Erythroblast (primary cell): ENCODE results near the gene KCNH6.

Source experiments
- DNase-seq, 2 experiments: peaks; one replicate each; lab custom pipeline; 2025; lab: John Stamatoyannopoulos, UW
- GATA1 ChIP-seq: IDR thresholded peaks from 2 replicates; pipeline ENCODE4 v1.6.1; 2011; ENCODE audit warnings: low read depth, mild to moderate bottlenecking, control low read depth, low read length, moderate library complexity
- POLR2A ChIP-seq: IDR thresholded peaks from 2 replicates; pipeline ENCODE4 v1.6.1; 2011; ENCODE audit warnings: mild to moderate bottlenecking, low read length

Gene KCNH6

DNA sequence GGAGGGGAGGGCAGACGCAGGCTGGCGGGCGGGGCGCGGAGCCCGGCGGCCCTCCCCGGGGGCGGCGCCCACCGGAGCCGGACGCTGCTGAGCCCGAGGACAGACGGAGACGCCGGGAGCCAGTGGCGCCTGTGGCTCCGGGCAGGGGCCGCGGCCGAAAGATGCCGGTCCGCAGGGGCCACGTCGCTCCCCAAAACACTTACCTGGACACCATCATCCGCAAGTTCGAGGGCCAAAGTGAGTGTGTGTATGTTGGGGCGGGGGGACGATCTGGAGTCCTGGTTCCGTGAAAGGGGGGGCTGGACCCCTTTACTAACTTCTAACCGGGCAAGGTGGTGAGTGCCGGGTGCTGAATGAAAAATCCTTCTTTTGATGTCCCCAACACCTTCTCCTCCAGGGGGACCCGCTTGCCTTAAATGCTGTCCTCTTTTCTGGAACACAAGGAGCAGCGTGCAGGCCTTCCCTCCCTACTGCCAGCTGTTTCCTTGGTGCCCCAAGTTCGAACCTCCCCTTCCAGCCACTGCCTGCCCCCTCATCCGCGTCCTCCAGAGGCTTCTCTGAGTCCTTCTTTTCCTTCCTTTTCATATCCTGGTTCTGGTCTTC, at the start of gene KCNH6:
Gene KCNH6, plus strand, starts transcription at position 106 of the 603 bp plus-strand sequence. Its CDS starts 56 bp downstream, at position 162.
- no peak for DNase-seq
- TF ChIP-seq POLR2A (no peak), GATA1 (no peak)

GRCh38 chr17:63474174-63474573, 49.0 kb upstream of the KCNH6 start:
- TF ChIP-seq POLR2A (no peak), GATA1 (no peak)
- DNase-seq: no peak

- no peak for TF ChIP-seq GATA1
- TF ChIP-seq POLR2A: no peak
- DNase-seq: no peak
These were observed 48.3 kb upstream of the KCNH6 start for GRCh38 chr17:63474586-63475460.

DNA sequence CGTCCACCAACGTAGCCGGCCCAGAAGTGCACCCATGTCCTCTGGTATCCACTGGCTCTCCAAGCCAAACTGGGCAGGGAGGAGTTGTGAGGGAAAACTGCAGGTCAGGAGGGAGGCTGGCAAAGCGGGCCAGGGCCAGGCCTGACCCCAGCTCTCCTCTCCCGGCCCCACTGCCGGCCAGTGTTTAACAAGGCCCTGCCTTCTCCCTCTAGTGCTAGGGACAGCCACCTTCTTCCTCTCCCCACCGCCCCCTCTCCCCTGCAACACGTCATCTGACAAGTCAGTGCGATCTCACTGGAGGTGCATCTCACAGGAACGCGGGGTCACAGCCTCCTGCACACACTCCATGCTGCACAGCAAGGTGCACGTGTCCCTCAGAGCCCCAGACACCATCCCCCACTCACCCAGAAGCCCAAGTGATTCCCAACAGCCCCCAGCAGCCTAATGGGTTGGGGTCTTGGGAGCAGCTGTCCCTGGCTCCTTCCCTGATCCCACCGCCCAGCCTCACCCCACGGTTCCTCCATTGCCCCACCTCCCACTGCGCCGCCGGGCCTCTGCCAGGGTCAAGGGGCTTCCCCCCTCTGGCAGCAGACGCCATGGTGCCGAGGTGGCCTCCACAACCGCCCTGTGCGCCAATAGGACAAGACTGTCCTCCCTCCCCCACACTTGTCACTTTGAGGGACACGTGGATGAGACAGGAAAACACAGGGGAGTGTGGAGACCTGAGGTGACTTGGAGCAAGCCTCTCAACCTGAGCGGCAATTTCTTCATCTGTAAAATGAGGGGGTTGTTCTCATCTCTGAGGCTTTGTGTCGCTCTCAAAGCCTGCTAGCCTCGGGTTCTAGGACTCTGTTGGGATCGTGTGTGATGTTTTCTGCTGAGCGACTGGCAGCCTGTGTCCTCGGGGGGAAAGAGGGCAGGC, 47.4 kb upstream of the KCNH6 start:
- TF ChIP-seq POLR2A: no peak
- no peak for TF ChIP-seq GATA1
- DNase-seq: no peak

GRCh38 chr17:63476459-63476853, 46.7 kb upstream of the KCNH6 start:
- no peak for TF ChIP-seq POLR2A
- no peak for TF ChIP-seq GATA1
- DNase-seq: no peak

DNA sequence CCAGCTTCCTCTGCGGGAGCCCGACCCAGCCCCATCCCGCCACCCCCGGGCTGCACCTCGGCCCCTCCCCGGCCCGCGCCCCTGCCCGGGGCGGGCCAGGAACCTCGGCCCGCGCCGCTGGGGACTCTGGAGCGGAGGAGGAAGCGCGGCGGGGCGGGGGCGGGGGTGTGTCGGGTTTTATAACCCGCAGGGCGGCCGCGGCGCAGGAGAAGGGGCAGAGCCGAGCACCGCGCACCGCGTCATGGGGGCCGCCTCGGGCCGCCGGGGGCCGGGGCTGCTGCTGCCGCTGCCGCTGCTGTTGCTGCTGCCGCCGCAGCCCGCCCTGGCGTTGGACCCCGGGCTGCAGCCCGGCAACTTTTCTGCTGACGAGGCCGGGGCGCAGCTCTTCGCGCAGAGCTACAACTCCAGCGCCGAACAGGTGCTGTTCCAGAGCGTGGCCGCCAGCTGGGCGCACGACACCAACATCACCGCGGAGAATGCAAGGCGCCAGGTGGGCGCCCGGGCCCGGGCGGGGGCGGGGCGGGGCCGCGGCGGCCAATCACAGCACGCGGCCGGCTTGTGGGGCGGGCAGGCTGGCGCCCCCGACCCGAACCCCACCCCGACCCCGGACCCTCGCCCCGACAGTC, 46.2 kb upstream of the KCNH6 start, which contains the start of gene ACE:
Gene ACE, plus strand, starts transcription at position 208 of the 626 bp plus-strand sequence. Its CDS starts 34 bp downstream, at position 242.
- TF ChIP-seq POLR2A: no peak
- DNase-seq: peak in 1 of 2 experiments; percentile 32

DNA sequence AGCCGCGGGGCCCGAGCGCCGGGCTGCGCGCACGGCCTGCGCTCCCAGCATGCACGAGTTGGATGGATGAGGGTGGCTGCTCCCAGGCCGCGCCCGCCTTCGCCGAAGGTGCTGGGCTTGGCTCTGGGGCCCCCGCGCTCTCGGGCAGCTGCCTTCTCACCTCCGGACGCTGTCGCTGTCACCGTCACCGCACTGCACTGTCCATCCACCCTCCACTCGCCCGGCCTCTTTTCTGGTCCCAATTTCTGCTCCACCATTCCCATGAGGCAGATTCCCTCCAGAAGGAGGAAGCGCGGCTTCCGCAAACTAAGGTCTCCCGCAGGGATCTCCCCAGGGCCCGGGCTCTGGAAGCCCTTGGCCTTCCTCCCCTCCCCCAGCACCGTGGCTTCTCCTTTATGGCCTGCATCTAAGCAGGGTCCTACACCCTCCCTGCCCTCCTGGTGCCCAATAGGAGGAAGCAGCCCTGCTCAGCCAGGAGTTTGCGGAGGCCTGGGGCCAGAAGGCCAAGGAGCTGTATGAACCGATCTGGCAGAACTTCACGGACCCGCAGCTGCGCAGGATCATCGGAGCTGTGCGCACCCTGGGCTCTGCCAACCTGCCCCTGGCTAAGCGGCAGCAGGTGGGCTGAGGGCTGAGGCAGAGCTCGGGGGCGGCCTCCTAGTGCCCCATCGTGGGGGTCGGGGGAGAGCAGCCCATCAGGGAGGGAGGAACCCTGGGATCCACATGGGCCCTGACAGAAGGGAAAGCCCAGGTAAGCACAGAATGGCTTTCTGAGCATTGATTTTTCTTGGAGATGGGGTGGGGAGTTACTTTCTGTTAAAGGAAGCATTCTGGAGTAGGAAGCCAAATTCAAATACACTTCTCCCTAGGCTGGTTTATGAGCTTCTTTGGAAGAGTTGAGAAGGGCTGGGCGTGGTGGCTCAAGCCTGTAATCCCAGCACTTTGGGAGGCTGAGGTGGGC, 45.4 kb upstream of the KCNH6 start:
- no peak for DNase-seq
- TF ChIP-seq POLR2A (no peak), GATA1 (no peak)

DNA sequence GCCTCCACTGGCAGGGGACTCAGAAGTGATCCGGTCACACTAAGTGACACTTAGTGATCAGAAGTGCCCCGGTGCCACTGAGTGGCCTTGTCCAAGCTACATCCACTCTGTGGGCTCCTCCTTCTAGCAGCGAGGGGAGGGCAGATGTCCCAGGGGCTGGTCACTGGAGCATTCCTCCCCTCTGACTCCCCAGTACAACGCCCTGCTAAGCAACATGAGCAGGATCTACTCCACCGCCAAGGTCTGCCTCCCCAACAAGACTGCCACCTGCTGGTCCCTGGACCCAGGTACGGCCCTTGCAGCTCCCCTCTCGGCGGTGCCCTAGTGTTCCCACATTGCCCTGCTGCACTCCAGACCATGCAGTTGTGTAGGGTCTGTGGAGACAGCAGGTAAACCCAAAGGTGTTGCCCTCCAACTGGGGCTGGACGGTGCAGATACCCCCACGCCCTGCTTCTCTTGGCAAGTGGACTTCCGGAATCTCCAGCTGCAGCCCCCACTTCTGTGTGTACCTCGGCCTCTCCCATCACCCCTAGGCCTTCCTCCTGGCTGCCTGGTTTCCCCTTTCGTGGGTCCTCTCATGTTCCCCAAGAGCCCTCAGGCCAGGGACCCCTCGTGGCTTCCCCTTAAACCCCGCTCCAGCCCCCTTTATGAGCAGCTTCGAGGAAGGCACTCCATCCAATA, 44.2 kb upstream of the KCNH6 start:
- DNase-seq: peak; percentile 80 to 86
- TF ChIP-seq POLR2A (no peak), GATA1 (no peak)

DNA sequence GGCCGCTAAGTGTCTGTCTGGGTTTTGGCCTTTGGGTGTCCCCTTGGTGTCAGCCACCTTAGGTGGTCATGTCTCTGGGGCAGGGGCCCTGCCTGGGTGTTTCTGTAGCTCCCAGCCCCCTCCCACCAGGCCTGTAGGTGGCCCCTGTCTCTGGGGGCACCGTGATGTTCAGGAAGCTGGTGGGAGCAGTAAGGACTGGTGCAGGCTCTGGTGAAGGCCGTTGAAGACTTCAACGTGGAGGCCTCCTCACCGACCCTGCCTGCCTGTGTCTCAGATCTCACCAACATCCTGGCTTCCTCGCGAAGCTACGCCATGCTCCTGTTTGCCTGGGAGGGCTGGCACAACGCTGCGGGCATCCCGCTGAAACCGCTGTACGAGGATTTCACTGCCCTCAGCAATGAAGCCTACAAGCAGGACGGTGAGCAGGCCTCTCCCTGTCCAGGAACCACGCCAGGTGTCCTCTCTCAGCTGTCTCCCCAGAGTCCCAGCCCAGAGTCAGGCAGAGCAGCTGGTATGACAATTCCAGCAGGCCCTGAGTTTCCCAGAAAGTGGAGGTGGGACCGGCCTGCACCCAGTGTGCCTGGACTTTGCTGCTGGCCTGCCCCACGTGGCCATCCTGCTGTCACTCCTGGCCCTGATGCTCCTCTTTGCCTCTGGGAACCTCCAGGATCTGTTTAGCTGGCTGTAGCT, 43.5 kb upstream of the KCNH6 start:
- TF ChIP-seq GATA1 (no peak), POLR2A (no peak)
- DNase-seq: no peak

- TF ChIP-seq GATA1: no peak
- TF ChIP-seq POLR2A: no peak
- DNase-seq: no peak
These were observed 42.9 kb upstream of the KCNH6 start for GRCh38 chr17:63480192-63480784.
